ENCODE data around the gene TARS1. TPM values are rescaled to one million over a fixed set of nuclear protein-coding genes. Genes with fewer than 3 reads are reported as not detected.

TARS1 gene
- total RNA-seq, 1 donor from 2014 or later, result 306 TPM

DNA sequence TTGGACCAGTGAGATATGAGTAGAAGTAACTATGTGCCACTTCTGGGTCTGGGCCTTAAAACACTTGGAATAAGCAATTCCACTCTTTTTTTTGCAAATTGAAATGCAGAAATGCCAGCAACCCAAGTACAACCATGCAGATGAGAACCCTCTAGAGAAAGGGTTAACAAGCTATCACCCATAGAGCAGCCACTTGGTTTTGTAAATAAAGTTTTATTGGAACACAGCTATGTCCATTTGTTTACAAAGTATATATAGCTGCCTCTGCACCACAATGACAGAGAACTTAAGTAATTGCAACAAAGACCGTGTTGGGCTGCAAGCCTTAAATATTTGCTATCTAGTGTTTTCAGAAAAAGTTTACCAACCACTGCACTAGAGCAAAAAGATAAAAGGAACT is 9.8 kb upstream of the TARS1 start:
- Histone ChIP-seq H3K9ac (ENCODE audit: low read length) (no peak overlapping the region), H2AFZ (ENCODE audit: low read depth, low read length) (no peak overlapping the region), H3K9me3 (ENCODE audit: insufficient read depth, low read depth, low read length) (no peaks in the 10 kb centered on the region), H3K4me2 (ENCODE audit: low read length) (no peak overlapping the region), H3K4me1 (ENCODE audit: insufficient read depth, low read length) (no peaks in the 10 kb centered on the region), H4K20me1 (ENCODE audit: insufficient read depth, low read length) (no peaks in the 10 kb centered on the region), H3K4me3 (ENCODE audit: insufficient read depth, low read depth, low read length) (no peak overlapping the region), H3K27me3 (ENCODE audit: insufficient read depth, low read length) (no peaks in the 10 kb centered on the region), H3K27ac (ENCODE audit: low read depth, low read length) (no peak overlapping the region), H3K79me2 (ENCODE audit: insufficient read depth, low read length) (no peaks in the 10 kb centered on the region), H3K36me3 (ENCODE audit: insufficient read depth, low read length) (no peaks in the 10 kb centered on the region)
- no peak for TF ChIP-seq EZH2 (IDR thresholded peaks at IDR 0.05; ENCODE audit: insufficient read depth, low read length)
- TF ChIP-seq, protein P1, sequence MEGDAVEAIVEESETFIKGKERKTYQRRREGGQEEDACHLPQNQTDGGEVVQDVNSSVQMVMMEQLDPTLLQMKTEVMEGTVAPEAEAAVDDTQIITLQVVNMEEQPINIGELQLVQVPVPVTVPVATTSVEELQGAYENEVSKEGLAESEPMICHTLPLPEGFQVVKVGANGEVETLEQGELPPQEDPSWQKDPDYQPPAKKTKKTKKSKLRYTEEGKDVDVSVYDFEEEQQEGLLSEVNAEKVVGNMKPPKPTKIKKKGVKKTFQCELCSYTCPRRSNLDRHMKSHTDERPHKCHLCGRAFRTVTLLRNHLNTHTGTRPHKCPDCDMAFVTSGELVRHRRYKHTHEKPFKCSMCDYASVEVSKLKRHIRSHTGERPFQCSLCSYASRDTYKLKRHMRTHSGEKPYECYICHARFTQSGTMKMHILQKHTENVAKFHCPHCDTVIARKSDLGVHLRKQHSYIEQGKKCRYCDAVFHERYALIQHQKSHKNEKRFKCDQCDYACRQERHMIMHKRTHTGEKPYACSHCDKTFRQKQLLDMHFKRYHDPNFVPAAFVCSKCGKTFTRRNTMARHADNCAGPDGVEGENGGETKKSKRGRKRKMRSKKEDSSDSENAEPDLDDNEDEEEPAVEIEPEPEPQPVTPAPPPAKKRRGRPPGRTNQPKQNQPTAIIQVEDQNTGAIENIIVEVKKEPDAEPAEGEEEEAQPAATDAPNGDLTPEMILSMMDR (IDR thresholded peaks at IDR 0.05; ENCODE audit: insufficient read depth, low read depth, low read length), result no peak
- H3K9me3 Mint-ChIP-seq (ENCODE audit: unreplicated experiment), result peaks cover 4% of the 10 kb centered on the region
- H3K27ac Mint-ChIP-seq (ENCODE audit: unreplicated experiment), result no peak overlapping the region
- no peak for FAIRE-seq
- DNase-seq (ENCODE audit: low read depth), result no peak
- H3K36me3 Mint-ChIP-seq (ENCODE audit: low read depth, unreplicated experiment), result no peaks in the 10 kb centered on the region
- peaks cover 2% of the 10 kb centered on the region for H3K4me1 Mint-ChIP-seq (ENCODE audit: low read depth, unreplicated experiment)
- H3K27me3 Mint-ChIP-seq (ENCODE audit: low read depth, unreplicated experiment), result no peaks in the 10 kb centered on the region
- no peak overlapping the region for H3K4me3 Mint-ChIP-seq (ENCODE audit: unreplicated experiment)

DNA sequence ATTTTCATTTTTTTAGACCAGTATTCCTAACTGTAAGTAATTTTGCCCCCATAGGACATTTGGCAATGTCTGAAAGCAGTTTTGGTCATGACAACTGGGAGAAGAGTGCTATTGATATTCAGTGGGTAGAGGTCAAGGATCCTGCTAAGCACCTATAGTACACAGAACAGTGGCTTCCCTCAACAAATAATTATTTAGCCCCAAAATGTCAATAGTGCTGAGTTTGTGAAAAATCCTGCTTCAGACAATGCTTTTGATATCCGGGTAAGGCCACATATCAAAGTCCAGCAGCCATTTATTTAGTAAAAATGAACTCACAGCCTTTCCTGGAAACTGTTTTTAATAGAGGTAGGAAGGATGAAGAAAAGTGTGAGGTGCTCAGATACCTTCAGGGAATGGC is 8.1 kb upstream of the TARS1 start:
- H2AFZ ChIP-seq (ENCODE audit: low read depth, low read length), result no peak overlapping the region
- no peaks in the 10 kb centered on the region for H3K36me3 ChIP-seq (ENCODE audit: insufficient read depth, low read length)
- H3K4me1 Mint-ChIP-seq (ENCODE audit: low read depth, unreplicated experiment), result peaks cover 2% of the 10 kb centered on the region
- no peak overlapping the region for H3K4me3 ChIP-seq (ENCODE audit: insufficient read depth, low read depth, low read length)
- H3K36me3 Mint-ChIP-seq (ENCODE audit: low read depth, unreplicated experiment), result no peaks in the 10 kb centered on the region
- H3K4me1 ChIP-seq (ENCODE audit: insufficient read depth, low read length), result no peaks in the 10 kb centered on the region
- no peak overlapping the region for H3K4me2 ChIP-seq (ENCODE audit: low read length)
- H3K27ac Mint-ChIP-seq (ENCODE audit: unreplicated experiment), result no peak overlapping the region
- no peaks in the 10 kb centered on the region for H3K27me3 ChIP-seq (ENCODE audit: insufficient read depth, low read length)
- no peak for TF ChIP-seq EZH2 (IDR thresholded peaks at IDR 0.05; ENCODE audit: insufficient read depth, low read length)
- TF ChIP-seq, protein P1 (IDR thresholded peaks at IDR 0.05; ENCODE audit: insufficient read depth, low read depth, low read length), result no peak
- no peaks in the 10 kb centered on the region for H3K27me3 Mint-ChIP-seq (ENCODE audit: low read depth, unreplicated experiment)
- H3K79me2 ChIP-seq (ENCODE audit: insufficient read depth, low read length), result no peaks in the 10 kb centered on the region
- no peaks in the 10 kb centered on the region for H4K20me1 ChIP-seq (ENCODE audit: insufficient read depth, low read length)
- no peak overlapping the region for H3K4me3 Mint-ChIP-seq (ENCODE audit: unreplicated experiment)
- no peak overlapping the region for H3K27ac ChIP-seq (ENCODE audit: low read depth, low read length)
- H3K9me3 Mint-ChIP-seq (ENCODE audit: unreplicated experiment), result peaks cover 4% of the 10 kb centered on the region
- FAIRE-seq (no peak), DNase-seq (ENCODE audit: low read depth) (no peak)
- no peaks in the 10 kb centered on the region for H3K9me3 ChIP-seq (ENCODE audit: insufficient read depth, low read depth, low read length)
- H3K9ac ChIP-seq (ENCODE audit: low read length), result no peak overlapping the region

DNA sequence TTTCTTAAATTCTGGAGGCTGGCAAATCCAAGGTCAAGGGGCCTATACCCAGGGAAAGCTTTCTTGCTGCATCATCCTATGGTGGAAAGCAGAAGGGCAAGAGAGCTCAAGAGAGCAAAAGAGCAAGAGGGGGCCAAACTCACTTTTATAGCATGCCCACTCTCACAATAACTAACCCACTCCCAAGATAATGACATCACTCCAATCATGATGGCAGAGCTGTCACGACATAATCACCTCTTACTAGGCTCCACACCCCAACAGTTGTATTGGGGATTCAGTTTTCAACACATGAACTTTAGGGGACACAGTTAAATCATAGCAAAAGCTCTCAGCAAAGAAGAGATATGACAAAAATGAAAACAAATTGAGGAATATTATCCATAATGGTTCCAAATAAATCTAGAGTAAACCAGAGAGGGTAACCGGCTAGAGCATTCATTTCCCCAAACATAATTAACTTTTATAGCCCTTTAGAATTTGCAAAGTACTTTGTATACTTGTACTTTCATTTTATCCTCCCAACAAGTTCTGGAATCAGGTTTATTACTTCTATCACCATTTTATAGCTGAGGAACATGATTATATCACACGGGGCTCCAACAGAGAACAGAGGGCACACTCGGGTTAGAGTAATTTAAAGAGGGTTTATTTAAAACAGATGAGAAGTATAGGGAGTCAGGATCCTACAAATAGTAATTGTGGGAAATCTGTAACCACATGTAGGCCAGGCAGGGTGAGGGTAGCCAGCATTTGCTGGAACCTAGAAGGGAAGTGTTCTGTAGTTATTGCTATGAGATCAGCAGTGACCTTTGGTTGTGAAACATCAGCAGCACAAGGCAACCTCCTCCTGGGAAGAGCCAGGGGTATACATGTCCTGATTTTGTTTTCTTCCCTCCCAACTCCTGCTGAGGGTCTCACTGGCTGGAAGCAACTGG is 7.2 kb upstream of the TARS1 start:
- DNase-seq (ENCODE audit: low read depth), result no peak
- no peak for TF ChIP-seq EZH2 (IDR thresholded peaks at IDR 0.05; ENCODE audit: insufficient read depth, low read length)
- TF ChIP-seq, protein P1 (IDR thresholded peaks at IDR 0.05; ENCODE audit: insufficient read depth, low read depth, low read length), result no peak
- Mint-ChIP-seq H3K36me3 (ENCODE audit: low read depth, unreplicated experiment) (no peaks in the 10 kb centered on the region), H3K9me3 (ENCODE audit: unreplicated experiment) (peaks cover 4% of the 10 kb centered on the region), H3K4me1 (ENCODE audit: low read depth, unreplicated experiment) (peaks cover 2% of the 10 kb centered on the region), H3K4me3 (ENCODE audit: unreplicated experiment) (no peak overlapping the region), H3K27me3 (ENCODE audit: low read depth, unreplicated experiment) (no peaks in the 10 kb centered on the region), H3K27ac (ENCODE audit: unreplicated experiment) (no peak overlapping the region)
- no peaks in the 10 kb centered on the region for H3K36me3 ChIP-seq (ENCODE audit: insufficient read depth, low read length)
- H3K4me3 ChIP-seq (ENCODE audit: insufficient read depth, low read depth, low read length), result no peak overlapping the region
- no peaks in the 10 kb centered on the region for H3K9me3 ChIP-seq (ENCODE audit: insufficient read depth, low read depth, low read length)
- H3K4me1 ChIP-seq (ENCODE audit: insufficient read depth, low read length), result no peaks in the 10 kb centered on the region
- peaks cover 3% of the 10 kb centered on the region for H3K79me2 ChIP-seq (ENCODE audit: insufficient read depth, low read length)
- H3K9ac ChIP-seq (ENCODE audit: low read length), result no peak overlapping the region
- no peaks in the 10 kb centered on the region for H4K20me1 ChIP-seq (ENCODE audit: insufficient read depth, low read length)
- H3K27me3 ChIP-seq (ENCODE audit: insufficient read depth, low read length), result no peaks in the 10 kb centered on the region
- H2AFZ ChIP-seq (ENCODE audit: low read depth, low read length), result no peak overlapping the region
- FAIRE-seq, result no peak
- no peak overlapping the region for H3K27ac ChIP-seq (ENCODE audit: low read depth, low read length)
- H3K4me2 ChIP-seq (ENCODE audit: low read length), result no peak overlapping the region
